PC-3 (cell line): ENCODE measurements around the gene RMDN2. TPM values are rescaled to one million over a fixed set of nuclear protein-coding genes. Genes with fewer than 3 reads are reported as not detected.

ENCODE experiments used
- ATAC-seq: fragments of 200-7000 bp; cut with Tn5 transposase; 2 replicates; pipeline ENCODE4 v1.9.1; 2020; ENCODE audit warnings: mild to moderate bottlenecking, moderate library complexity
- BruUV-seq: library from RNA; stranded (reverse); fragments of 400-500 nt; replicated peaks from 2 replicates; lab custom pipeline; 2021; lab: Mats Ljungman, UMichigan
- CTCF ChIA-PET: fragments of 300-600 bp; sonication (Branson Sonifier 250); formaldehyde crosslinking; loops from one replicate; lab custom pipeline; 2022; ENCODE audit warnings: antibody characterized with exemption; lab: Charles Lee
- POLR2A ChIA-PET: fragments of 300-600 bp; sonication (Branson Sonifier 250); formaldehyde crosslinking; loops from one replicate; lab custom pipeline; 2022; ENCODE audit warnings: antibody characterized with exemption; ENCODE audit not compliant: unreplicated experiment; lab: Charles Lee
- DNase-seq: peaks from one replicate; pipeline ENCODE4 v3.0.0-alpha.2; 2015
- H2AFZ ChIP-seq: fragments of 300-600 bp; sonication (generic); 2 replicates; pipeline ENCODE4 v1.6.0; 2016; ENCODE audit warnings: antibody characterized with exemption, low read length
- H3F3A ChIP-seq: fragments of 300-600 bp; sonication (generic); one replicate; pipeline ENCODE4 v1.6.0; 2017; ENCODE audit warnings: antibody characterized with exemption, low read length, control low read depth, mild to moderate bottlenecking; ENCODE audit not compliant: unreplicated experiment
- H3K27ac ChIP-seq: fragments of 300-600 bp; sonication (generic); 2 replicates; pipeline ENCODE4 v1.5.1; 2016; ENCODE audit warnings: mild to moderate bottlenecking, low read length
- H3K27me3 ChIP-seq: fragments of 300-600 bp; sonication (generic); 2 replicates; pipeline ENCODE4 v1.6.1; 2016; ENCODE audit warnings: low read length, mixed read lengths
- H3K36me3 ChIP-seq: fragments of 300-600 bp; sonication (generic); 2 replicates; pipeline ENCODE4 v1.6.1; 2016; ENCODE audit warnings: low read depth, mixed run types, low read length, mixed read lengths
- H3K4me1 ChIP-seq: fragments of 300-600 bp; sonication (generic); 2 replicates; pipeline ENCODE4 v1.5.1; 2016; ENCODE audit warnings: low read length; ENCODE audit not compliant: insufficient read depth
- H3K4me2 ChIP-seq: fragments of 300-600 bp; sonication (generic); 2 replicates; pipeline ENCODE4 v1.6.0; 2016; ENCODE audit warnings: low read length
- H3K4me3 ChIP-seq: fragments of 300-600 bp; sonication (generic); 2 replicates; pipeline ENCODE4 v1.5.1; 2016; ENCODE audit warnings: mild to moderate bottlenecking, low read length, mixed read lengths
- H3K79me2 ChIP-seq: fragments of 300-600 bp; sonication (generic); 2 replicates; pipeline ENCODE4 v1.6.1; 2017; ENCODE audit warnings: low read length, mixed read lengths
- H3K9ac ChIP-seq: fragments of 300-600 bp; sonication (generic); 2 replicates; pipeline ENCODE4 v1.6.0; 2016; ENCODE audit warnings: mild to moderate bottlenecking, low read length
- H3K9me2 ChIP-seq: fragments of 300-600 bp; sonication (generic); replicated peaks from 2 replicates; pipeline ENCODE4 v1.6.1; 2016; ENCODE audit warnings: mixed run types, low read length, mixed read lengths
- H3K9me3 ChIP-seq: fragments of 300-600 bp; sonication (generic); 2 replicates; pipeline ENCODE4 v1.6.1; 2016; ENCODE audit warnings: low read length, mixed read lengths
- H4K20me1 ChIP-seq: fragments of 300-600 bp; sonication (generic); 2 replicates; pipeline ENCODE4 v1.6.1; 2016; ENCODE audit warnings: low read length, mixed read lengths
- EZH2 ChIP-seq: fragments of 300-600 bp; sonication (generic); IDR thresholded peaks from one replicate; pipeline ENCODE4 v1.6.1; 2017; ENCODE audit warnings: antibody characterized with exemption, mild to moderate bottlenecking, low read length; ENCODE audit not compliant: unreplicated experiment
- EZH2phosphoT487 ChIP-seq: fragments of 300-600 bp; sonication (generic); IDR thresholded peaks from 2 replicates; pipeline ENCODE4 v1.6.1; 2018; ENCODE audit warnings: mild to moderate bottlenecking, antibody characterized with exemption, low read length, borderline replicate concordance
- intact Hi-C: fragments of 100-400 bp; cut with micrococcal nuclease; formaldehyde crosslinking; loops from 2 replicates; pipeline ENCODE4 v1.9.0; 2023
- total RNA-seq: library from RNA; depleted of rRNA; stranded (reverse); fragments of >200 nt; gene quantifications from 2 replicates; pipeline ENCODE4 v1.2.3, GENCODE V29; 2014
- TF ChIP-seq, protein P1 (sequence below): fragments of 300-600 bp; sonication (generic); conservative IDR thresholded peaks from 2 replicates; pipeline ENCODE4 v1.5.1; 2017; ENCODE audit warnings: antibody characterized with exemption, low read depth, mild to moderate bottlenecking, low read length

RMDN2 gene
- total RNA-seq, 1 experiment from 2014 or later, result 2.6 TPM

DNA sequence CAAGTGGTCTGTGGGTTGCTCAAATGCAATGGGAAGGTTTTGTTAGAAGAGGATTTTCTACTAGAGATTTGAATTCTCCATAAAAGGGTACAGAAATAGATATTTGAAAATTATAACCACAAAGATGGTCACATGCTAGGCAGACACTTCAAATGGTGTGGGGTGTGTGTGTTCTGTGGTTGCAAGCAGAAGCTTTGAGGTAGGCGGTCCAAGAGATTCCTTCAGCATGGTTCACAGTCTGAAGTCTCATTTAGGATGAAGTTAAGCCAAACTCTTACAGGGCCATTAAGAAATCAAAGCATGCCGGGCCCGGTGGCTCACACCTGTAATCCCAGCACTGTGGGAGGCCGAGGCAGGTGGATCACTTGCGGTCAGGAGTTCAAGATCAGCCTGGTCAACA is 38.3 kb upstream of the RMDN2 start:
- no peaks in the 10 kb centered on the region for H3F3A ChIP-seq
- no peak for DNase-seq

DNA sequence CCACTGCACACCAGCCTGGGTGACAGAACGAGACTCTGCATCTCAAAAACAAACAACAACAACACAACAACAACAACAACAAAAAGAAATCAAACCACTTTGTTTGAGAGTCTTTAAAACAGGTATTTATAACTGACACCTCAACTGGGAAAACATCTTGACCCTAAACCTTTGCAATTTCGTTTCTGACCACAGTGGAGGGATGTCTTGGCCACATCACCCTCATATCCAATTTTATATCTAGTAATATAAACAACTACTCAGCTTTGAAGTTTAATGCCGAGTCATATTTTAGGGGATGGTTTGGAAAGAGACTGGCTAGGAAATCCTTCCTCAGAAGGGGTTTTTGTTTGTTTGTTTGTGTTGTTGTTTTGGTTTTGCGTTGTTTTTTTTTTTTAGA is 37.8 kb upstream of the RMDN2 start:
- Histone ChIP-seq H3K27ac (no peak overlapping the region), H3K27me3 (no peaks in the 10 kb centered on the region), H3K4me2 (no peak overlapping the region), H3K4me3 (no peak overlapping the region), H3K9me2 (no peaks in the 10 kb centered on the region), H3F3A (no peaks in the 10 kb centered on the region), H3K79me2 (no peaks in the 10 kb centered on the region), H3K9me3 (no peaks in the 10 kb centered on the region), H3K4me1 (no peaks in the 10 kb centered on the region), H4K20me1 (no peaks in the 10 kb centered on the region), H3K9ac (no peak overlapping the region), H2AFZ (no peak overlapping the region), H3K36me3 (no peaks in the 10 kb centered on the region)
- no peak for DNase-seq
- no peak for TF ChIP-seq EZH2
- TF ChIP-seq EZH2phosphoT487, result no peak
- TF ChIP-seq, protein P1, sequence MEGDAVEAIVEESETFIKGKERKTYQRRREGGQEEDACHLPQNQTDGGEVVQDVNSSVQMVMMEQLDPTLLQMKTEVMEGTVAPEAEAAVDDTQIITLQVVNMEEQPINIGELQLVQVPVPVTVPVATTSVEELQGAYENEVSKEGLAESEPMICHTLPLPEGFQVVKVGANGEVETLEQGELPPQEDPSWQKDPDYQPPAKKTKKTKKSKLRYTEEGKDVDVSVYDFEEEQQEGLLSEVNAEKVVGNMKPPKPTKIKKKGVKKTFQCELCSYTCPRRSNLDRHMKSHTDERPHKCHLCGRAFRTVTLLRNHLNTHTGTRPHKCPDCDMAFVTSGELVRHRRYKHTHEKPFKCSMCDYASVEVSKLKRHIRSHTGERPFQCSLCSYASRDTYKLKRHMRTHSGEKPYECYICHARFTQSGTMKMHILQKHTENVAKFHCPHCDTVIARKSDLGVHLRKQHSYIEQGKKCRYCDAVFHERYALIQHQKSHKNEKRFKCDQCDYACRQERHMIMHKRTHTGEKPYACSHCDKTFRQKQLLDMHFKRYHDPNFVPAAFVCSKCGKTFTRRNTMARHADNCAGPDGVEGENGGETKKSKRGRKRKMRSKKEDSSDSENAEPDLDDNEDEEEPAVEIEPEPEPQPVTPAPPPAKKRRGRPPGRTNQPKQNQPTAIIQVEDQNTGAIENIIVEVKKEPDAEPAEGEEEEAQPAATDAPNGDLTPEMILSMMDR, result no peak
- intact Hi-C loops, result no loop called here
- ATAC-seq, result no peak
- BruUV-seq, result no TSS peak
- ChIA-PET POLR2A (no interaction called here), CTCF (no interaction called here)

More for the DNA sequence above, 38.3 kb upstream of the RMDN2 start:
- no TSS peak for BruUV-seq
- intact Hi-C loops, result no loop called here
- Histone ChIP-seq H3K27ac (no peak overlapping the region), H3K4me2 (no peak overlapping the region), H2AFZ (no peak overlapping the region), H3K9me3 (no peaks in the 10 kb centered on the region), H3K4me1 (no peaks in the 10 kb centered on the region), H3K9ac (no peak overlapping the region), H3K36me3 (no peaks in the 10 kb centered on the region), H3K4me3 (no peak overlapping the region), H3K79me2 (no peaks in the 10 kb centered on the region), H3K27me3 (no peaks in the 10 kb centered on the region), H3K9me2 (no peaks in the 10 kb centered on the region), H4K20me1 (no peaks in the 10 kb centered on the region)
- TF ChIP-seq EZH2 (no peak), EZH2phosphoT487 (no peak)
- TF ChIP-seq, protein P1, result no peak
- POLR2A ChIA-PET, result no interaction called here
- ATAC-seq, result no peak
- CTCF ChIA-PET, result no interaction called here

DNA sequence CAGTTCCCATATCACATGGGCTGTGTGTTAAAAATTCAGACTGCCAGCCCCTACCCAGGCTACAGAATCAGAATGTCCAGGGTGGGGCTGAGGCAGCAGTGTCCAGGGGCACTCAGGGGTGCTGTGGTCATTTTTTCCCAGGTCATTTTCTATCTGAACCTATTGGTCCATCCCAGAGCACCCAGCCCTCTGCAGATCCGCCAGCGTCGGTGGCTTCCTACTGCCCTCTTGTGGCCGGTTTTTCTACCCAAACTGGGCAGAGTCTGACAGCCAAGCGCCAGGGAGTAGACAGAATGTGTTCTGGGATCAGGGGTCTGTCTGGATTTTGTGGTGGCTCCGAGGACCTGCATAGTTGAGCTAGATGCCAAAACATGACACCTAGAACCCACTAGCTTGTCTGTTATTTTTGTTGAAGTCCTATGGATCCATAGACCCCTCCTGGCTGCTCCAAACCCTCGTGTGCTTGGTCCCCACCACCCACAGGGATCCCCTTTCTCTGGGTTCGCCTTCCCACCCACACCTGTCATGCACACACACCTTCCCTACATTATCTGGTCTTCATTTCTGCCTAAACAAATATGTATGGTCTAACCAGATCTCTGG is 34.1 kb upstream of the RMDN2 start:
- intact Hi-C loops, result loop anchor here (2.0 to 5.0 kb wide), 3 partner anchors 384 to 724 kb away; no protein-coding TSS in a partner anchor
- no peaks in the 10 kb centered on the region for H3K9me2 ChIP-seq
- no peak overlapping the region for H3K27ac ChIP-seq
- no peaks in the 10 kb centered on the region for H3K9me3 ChIP-seq
- peak; percentile 97 for ATAC-seq
- ChIA-PET CTCF (interaction anchor here (0.6 to 1.0 kb wide), 2 partner anchors 12 to 14 kb away, joined by 5 to 9 read pairs; no protein-coding TSS in a partner anchor), POLR2A (no interaction called here)
- DNase-seq, result peak; percentile 89
- H3K4me1 ChIP-seq, result no peaks in the 10 kb centered on the region
- no peaks in the 10 kb centered on the region for H4K20me1 ChIP-seq
- no TSS peak for BruUV-seq
- no peaks in the 10 kb centered on the region for H3F3A ChIP-seq
- no peak overlapping the region for H3K4me2 ChIP-seq
- no peaks in the 10 kb centered on the region for H3K27me3 ChIP-seq
- H3K9ac ChIP-seq, result no peak overlapping the region
- no peak overlapping the region for H3K4me3 ChIP-seq
- no peaks in the 10 kb centered on the region for H3K36me3 ChIP-seq
- TF ChIP-seq EZH2 (no peak), EZH2phosphoT487 (no peak)
- TF ChIP-seq, protein P1, result peak; percentile 87
- peak overlapping the region; percentile 47 for H2AFZ ChIP-seq
- H3K79me2 ChIP-seq, result no peaks in the 10 kb centered on the region
